DOHH2 (cell line): ENCODE data around the gene FBXW7.

ENCODE experiments used
- CTCF ChIP-seq: fragments of 200-600 bp; sonication (generic); IDR thresholded peaks from one replicate; pipeline ENCODE4 v1.5.1; 2014; ENCODE audit warnings: antibody characterized with exemption, mild to moderate bottlenecking, low read depth, low read length; ENCODE audit not compliant: poor library complexity, severe bottlenecking
- EZH2phosphoT487 ChIP-seq: fragments of 200-600 bp; sonication (generic); IDR thresholded peaks from 2 replicates; pipeline ENCODE4 v1.6.1; 2017; ENCODE audit warnings: borderline replicate concordance, mild to moderate bottlenecking, antibody characterized with exemption, low read length, moderate library complexity, mixed read lengths

- TF ChIP-seq CTCF, result no peak
- no peak for TF ChIP-seq EZH2phosphoT487
Observed at GRCh38 chr4:152342293-152342692, 193.6 kb downstream of the FBXW7 start.
